Measurements from ENCODE around the gene XYLT1. TPM values are rescaled to one million over a fixed set of nuclear protein-coding genes. Genes with fewer than 3 reads are reported as not detected.

Gene XYLT1
- polyA plus RNA-seq, 5 donors, result 4.9 to 7.2 (median 6.4) TPM

DNA sequence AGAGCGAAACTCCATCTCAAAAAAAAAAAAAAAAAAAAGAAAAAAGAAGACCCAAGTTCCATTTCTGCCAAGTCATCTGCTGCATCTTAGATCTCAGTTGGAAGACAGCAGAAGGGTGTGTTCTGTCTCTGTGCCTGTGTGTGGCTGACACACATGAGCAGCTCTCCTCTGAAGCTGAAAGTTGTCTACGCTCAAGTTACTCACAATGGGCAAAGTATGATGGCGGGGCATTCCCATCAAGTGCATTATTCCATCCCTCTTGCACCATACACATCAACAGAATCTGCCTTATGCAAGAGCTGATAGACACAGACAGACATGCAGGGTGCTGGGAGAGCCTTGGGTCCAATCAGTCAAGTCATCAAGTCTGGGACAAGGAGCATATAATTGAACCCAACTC is 402.2 kb downstream of the XYLT1 start:
- DNase-seq, result no peak

DNA sequence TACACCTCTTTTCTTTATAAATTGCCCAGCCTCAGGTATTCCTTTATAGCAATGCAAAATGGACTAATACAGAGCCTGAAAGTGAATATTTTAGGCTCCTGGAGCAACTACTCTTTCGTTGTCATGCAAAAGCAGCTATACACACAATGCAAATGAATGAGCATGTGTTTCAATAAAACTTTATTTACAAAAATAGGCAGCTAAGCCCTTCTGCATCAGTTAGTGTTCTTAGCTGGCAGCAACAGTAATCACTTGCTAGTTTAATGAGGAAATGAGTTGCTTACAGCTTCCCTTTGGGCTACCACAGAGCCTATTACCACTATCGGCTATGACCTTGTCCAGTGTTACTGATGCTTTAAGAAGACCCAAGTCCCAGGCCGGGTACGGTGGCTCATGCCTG is 402.9 kb downstream of the XYLT1 start:
- DNase-seq, result no peak

DNA sequence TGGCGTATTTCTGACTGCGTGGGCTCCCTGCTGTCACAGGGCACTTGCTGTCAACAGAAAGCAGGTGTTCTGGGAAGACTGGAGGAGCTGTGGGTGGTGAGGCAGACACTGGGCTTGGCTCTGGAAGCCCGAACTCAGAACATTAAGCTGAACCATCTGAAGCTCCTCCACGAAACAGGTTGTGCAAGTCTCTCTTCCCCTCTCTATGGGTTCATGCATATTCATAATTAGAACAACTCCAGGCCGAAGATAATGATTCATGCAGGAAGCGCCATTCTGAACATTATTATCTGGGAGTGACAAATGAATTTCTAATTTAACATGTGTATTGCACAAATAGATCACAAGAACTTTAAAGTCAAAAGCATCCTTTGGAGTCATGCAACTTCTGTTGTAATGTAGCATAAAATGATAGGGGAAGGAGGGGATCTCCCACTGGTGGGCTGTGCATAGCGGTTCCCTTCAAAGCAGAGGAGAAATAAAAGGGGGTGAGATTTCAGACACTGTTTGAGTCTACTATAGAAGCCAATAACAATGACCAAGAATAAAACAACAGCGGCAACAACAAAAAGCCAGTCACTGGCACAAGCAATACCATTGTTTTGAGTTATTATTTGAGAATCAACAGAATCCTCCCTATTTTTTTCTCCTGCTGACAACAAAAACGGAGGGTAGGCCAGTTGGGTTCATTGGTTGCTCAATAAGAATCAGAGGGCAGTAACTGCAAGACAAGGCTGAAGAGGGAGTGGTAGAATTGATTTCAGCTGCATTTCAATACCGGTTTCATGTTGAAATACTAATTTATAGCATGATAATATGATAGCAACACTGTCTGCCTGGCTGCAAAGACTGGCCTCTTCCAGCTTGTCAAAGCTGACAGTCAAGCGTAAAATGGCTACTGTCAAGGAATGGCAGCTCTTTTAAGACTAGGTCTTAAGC is 407.3 kb downstream of the XYLT1 start:
- no peak for DNase-seq

DNA sequence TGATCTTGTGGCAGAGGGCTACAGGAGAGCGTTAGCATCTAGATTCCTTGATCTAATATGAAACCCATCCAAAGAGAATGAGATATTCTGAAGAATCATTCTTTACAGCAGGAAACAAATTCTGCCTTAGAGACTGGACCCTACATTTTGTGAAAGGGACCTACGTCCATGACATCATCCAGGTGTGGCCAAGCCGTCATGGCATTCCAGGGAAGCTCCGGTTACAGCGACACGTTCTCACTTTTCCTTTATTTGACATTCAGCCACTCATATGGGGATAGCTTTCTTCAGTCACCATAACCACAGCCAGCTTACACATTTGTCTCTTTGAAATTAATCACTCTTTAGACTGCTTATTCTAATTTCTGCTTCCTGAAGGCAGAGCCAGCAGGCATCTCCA is 408.1 kb downstream of the XYLT1 start:
- DNase-seq, result no peak

DNA sequence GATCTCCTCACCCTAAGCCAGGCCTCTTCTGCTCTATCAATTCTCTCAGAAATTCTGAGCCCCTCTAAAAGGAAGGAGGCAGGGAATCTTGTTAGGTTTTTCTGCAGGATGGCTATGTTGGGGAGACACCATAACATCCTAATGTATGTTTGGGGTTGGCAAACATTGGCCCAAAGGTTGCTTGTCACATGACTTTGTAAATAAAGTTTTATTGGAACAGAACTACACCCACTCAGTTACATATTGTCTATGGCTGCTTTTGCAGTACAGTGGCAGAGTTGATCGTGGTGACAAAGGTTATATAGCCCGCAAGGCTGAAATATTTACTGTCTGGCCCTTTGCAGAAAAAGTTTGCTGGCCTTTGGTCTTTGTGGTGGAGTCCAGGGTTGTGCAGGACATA is 409.4 kb downstream of the XYLT1 start:
- DNase-seq, result no peak

DNA sequence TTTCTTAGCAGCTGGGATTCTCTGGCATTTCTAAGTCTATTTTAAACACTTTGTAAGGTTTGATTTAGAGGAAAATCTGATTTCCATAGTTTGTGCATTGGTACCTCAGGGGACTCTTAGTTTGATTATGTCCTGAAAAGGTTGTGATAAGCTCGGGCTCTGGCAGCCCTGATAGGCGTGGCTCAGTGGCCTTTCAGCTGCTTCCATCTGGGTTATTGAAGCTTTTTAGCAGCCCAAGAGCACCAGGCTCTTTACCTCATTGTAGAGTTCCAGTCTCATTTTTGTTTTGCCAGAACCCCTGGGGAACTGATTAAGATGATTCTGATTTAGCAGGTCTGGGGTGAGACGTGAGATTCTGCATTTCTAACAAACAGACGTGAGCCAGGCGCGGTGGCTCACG is 412.3 kb downstream of the XYLT1 start:
- DNase-seq, result no peak

DNA sequence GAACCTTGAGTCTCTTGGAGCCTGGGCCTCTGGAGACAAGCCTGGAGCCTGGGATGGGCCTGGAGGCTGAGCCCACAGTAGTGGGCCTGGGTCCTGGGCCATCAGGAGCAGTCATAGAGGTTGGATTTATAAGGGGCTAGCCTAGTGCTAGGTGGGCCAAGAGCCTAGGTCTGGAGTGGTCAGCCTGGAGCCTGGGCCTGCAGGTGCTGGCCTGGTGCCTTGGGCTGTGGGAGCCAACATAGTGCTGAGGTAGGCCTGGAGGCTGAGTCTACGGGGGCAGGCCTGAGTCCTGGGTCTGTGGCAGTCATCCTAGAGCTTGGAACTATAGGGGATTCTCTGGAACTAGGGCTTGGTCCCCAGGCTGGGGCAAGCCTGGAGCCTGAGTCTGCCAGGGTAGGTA is 414.1 kb downstream of the XYLT1 start:
- DNase-seq, result no peak

DNA sequence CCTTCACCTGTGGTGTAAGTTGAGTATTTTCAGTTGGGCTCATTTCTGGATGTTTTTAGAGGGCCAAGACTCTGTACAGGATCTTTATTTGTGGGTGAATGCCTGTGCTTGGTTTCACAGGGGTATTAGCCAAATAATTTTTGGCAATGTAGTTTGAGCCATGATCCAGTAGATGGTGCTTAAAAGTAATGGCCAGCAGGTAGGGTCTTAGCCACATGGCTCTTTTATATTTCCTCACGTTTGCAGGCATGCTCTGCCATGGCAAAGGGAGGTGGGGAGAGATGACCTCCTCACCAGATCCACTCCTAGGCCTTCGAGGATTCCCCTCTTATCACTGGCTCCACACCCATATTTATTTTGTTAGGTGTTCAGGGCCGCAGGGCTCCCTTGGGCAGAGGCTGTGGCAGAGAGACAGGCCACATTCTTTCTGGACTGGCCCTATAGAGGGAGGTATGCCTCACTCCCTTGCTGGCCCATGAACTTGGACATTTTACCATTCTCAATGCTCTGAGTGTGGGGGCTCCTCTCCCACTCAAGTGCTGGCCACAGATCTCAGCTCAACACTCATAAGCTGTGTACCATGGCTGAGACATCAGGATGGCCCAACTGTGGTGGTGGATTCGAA is 417.1 kb downstream of the XYLT1 start:
- no peak for DNase-seq
